ENCODE data around the gene EPS8L1.

EPS8L1 gene

GRCh38 chr19:55080121-55080967 lies 4.7 kb downstream of the EPS8L1 start:
- DNase-seq (ENCODE audit: low read depth in 2 of 2): peak in 1 of 2 donors; percentile 26

GRCh38 chr19:55080968-55081769 lies 5.5 kb downstream of the EPS8L1 start:
- DNase-seq (ENCODE audit: low read depth in 2 of 2): peak; percentile 75 to 76

GRCh38 chr19:55081770-55082019 lies 6.0 kb downstream of the EPS8L1 start:
- DNase-seq (ENCODE audit: low read depth in 2 of 2): no peak

GRCh38 chr19:55082020-55082851 lies 6.6 kb downstream of the EPS8L1 start:
- DNase-seq (ENCODE audit: low read depth in 2 of 2): no peak

- DNase-seq (ENCODE audit: low read depth in 2 of 2): no peak
These were observed 7.6 kb downstream of the EPS8L1 start for GRCh38 chr19:55083004-55083850.

- DNase-seq (ENCODE audit: low read depth in 2 of 2): no peak
These were observed 8.7 kb downstream of the EPS8L1 start for GRCh38 chr19:55084416-55084815.

GRCh38 chr19:55085923-55086715 lies 10.4 kb downstream of the EPS8L1 start:
- DNase-seq (ENCODE audit: low read depth in 2 of 2): no peak

GRCh38 chr19:55086730-55087541 lies 11.3 kb downstream of the EPS8L1 start:
- peak in 1 of 2 donors; percentile 25 for DNase-seq (ENCODE audit: low read depth in 2 of 2)

- DNase-seq (ENCODE audit: low read depth in 2 of 2): no peak
These were observed 11.9 kb downstream of the EPS8L1 start for GRCh38 chr19:55087542-55087901.

- DNase-seq (ENCODE audit: low read depth in 2 of 2): no peak
These were observed 12.4 kb downstream of the EPS8L1 start for GRCh38 chr19:55088021-55088451.

GRCh38 chr19:55088543-55089341 lies 13.1 kb downstream of the EPS8L1 start:
- DNase-seq (ENCODE audit: low read depth in 2 of 2): peak; percentile 61 to 62

GRCh38 chr19:55089342-55089944 lies 13.8 kb downstream of the EPS8L1 start:
- no peak for DNase-seq (ENCODE audit: low read depth in 2 of 2)

GRCh38 chr19:55090564-55090963 lies 14.9 kb downstream of the EPS8L1 start:
- DNase-seq (ENCODE audit: low read depth in 2 of 2): no peak

- no peak for DNase-seq (ENCODE audit: low read depth in 2 of 2)
These were observed 15.6 kb downstream of the EPS8L1 start for GRCh38 chr19:55091126-55091910.

GRCh38 chr19:55091955-55092354 lies 16.3 kb downstream of the EPS8L1 start:
- DNase-seq (ENCODE audit: low read depth in 2 of 2): no peak

GRCh38 chr19:55092423-55093318 lies 17.0 kb downstream of the EPS8L1 start:
- DNase-seq (ENCODE audit: low read depth in 2 of 2): no peak

Data from stimulated activated CD8-positive, alpha-beta memory T cell treated with anti-CD3 and anti-CD28 coated beads, Interleukin-2, amount 100 ng/mL, for 1 hour (primary cell).